Measurements from ENCODE around the gene CGB2.
"Not testable (repeated sequence)": the region's sequence is repeated elsewhere in the genome, so short reads cannot be mapped to it uniquely, and the experiment has no call there.

The CGB2 gene

DNA sequence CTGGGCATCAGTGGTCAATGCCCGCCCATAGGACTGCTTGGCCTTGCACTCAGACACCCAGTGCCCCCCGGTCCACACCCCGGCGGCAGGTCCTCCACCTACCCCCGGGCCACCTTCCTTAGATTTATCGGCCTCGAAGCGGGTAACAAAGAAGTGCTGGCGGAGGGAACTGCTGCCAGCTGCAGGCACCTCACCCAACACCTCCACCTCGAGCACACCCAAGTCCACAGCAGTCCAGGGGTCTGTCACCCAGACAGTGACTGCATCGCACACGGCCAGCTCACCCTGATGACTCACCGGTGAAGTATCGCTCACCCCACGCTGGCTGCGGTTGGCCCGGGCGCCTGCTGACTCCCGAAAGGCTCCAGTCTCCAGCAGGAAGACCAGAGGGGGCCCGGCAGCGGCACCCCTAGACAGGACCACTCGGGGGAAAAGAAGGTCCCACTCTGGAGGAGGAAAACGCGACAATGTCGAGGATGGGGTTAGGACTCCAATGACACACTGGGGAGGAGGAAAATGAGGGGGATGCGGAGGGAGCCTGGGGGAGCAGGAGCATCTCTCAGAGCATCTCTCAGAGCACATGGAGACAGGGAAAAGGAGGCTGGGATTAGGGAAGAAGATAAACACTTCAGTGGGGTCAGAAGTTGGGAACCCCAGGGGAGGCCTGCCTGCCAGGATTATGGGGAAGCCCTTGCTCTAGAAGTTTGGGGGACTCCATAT, 7.0 kb downstream of the CGB2 start:
- not testable (repeated sequence) for DNase-seq

DNA sequence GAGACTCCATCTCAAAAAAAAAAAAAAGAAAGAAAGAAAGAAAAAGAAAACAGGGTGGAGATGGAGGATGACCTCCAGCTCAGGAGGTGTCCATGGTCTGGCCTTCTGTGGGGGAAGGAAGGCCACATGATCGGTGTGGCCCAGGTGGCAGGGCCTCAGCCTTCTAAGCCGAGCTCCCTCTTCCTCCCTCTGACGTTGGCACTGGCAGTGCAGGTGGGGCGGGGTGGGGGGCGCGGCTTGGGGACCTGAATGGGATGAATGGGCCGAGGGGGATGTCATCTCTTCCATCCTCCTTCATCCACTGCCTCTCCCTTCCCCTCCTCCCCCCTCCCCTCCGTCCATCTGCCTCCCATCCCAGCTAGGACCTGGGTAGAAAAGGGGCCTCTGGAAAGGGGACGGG, 8.0 kb downstream of the CGB2 start:
- not testable (repeated sequence) for DNase-seq

GRCh38 chr19:49042177-49042576, 10.5 kb downstream of the CGB2 start:
- DNase-seq = no peak

DNA sequence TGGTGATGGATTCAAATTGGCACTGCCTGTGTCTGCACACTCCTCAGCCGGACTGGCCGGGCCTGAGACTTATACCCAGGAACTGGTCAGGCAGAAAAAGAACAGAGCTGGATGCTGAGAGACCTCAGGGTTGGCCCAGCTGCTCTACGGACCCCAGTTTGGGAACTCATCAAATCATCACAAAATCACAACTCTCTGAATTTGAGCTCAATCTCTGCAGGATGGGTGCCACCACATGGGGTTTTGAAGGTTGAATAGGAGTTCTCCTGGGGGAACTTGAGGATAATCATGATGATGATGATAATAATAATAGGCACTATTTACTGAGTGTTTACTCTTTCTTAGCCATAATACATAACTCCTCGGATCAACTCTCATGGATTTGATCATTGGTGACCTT, 11.0 kb downstream of the CGB2 start:
- DNase-seq = not testable (repeated sequence)

DNA sequence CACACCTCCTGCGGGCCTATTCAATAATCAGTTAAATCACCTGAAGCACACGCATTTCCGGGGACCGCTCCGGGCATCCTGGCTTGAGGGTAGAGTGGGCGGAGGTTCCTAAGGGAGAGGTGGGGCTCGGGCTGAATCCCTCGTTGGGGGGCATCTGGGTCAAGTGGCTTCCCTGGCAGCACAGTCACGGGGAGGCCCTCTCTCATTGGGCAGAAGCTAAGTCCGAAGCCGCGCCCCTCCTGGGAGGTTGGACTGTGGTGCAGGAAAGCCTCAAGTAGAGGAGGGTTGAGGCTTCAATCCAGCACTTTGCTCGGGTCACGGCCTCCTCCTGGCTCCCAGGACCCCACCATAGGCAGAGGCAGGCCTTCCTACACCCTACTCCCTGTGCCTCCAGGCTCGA, 11.9 kb downstream of the CGB2 start, which contains the start of gene CGB5:
Gene CGB5, plus strand, starts transcription at position 301 of the 400 bp plus-strand sequence. CDS start 362 bp downstream, outside the sequence.
- not testable (repeated sequence) for DNase-seq

GRCh38 chr19:49049011-49049410, 17.3 kb downstream of the CGB2 start, which contains the start of gene CGB8:
Gene CGB8 (minus strand): TSS chr19:49049111. CDS start chr19:49048739, 372 bp downstream.
- not testable (repeated sequence) for DNase-seq

DNA sequence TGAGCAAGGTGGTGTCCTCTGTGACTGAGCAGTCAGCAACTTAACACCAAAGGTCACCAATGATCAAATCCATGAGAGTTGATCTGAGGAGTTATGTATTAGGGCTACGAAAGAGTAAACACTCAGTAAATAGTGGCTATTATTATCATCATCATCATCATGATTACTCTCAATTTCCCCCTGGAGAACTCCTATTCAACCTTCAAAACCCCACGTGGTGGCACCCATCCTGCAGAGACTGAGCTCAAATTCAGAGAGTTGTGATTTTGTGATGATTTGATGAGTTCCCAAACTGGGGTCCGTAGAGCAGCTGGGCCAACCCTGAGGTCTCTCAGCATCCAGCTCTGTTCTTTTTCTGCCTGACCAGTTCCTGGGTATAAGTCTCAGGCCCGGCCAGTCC, 18.1 kb downstream of the CGB2 start:
- DNase-seq = not testable (repeated sequence)

DNA sequence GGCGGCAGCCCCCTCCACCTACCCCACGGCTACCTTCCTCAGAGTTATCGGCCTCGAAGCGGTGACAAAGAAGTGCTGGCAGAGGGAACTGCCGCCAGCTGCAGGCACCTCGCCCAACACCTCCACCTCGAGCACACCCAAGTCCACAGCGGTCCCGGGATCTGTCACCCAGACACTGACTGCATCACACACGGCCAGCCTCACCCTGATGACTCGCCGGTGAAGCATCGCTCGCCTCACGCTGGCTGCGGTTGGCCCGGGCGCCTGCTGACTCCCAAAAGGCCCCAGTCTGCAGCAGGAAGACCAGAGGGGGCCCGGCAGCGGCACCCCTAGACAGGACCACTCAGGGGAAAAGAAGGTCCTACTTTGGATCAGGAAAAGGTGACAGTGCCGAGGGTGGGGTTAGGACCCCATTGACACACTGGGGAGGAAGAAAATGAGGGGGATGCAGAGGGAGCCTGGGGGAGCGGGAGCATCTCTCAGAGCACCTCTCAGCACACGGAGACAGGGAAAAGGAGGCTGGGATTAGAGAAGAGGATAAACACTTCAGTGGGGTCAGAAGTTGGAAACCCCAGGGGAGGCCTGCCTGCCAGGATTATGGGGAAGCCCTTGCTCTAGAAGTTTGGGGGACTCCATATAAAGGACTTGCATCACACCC, 18.8 kb downstream of the CGB2 start:
- DNase-seq = not testable (repeated sequence)

- DNase-seq = no peak
These were observed 24.6 kb downstream of the CGB2 start for GRCh38 chr19:49056101-49056901.

- not testable (repeated sequence) for DNase-seq
These were observed 25.4 kb downstream of the CGB2 start for GRCh38 chr19:49056902-49057596.

- DNase-seq = no peak
These were observed 26.0 kb downstream of the CGB2 start, which contains the start of gene CGB7 for GRCh38 chr19:49057636-49058234. Gene CGB7 (minus strand): TSS chr19:49057749. CDS start chr19:49055375, 2,374 bp downstream.

DNA sequence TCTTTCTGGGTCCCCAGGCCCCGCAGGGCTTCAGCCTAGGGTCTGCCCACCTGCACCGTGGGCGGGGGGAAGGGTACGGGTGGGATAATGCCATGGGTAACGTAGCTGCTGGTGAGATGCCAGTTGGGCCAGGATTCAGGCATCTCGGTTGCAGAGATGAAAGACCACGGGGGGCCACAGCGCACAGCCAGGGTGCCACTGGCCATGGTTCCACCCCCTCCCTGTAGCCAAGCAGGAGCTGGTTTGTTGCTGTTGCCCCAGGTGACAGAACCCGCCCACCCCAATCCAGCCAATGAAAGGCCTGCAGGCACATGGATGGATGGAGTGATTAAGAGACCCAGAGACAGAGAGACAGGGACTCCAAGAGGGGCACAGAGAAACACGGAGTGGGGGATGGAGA, 26.9 kb downstream of the CGB2 start:
- DNase-seq = no peak

- DNase-seq = no peak
These were observed 27.4 kb downstream of the CGB2 start for GRCh38 chr19:49059053-49059452.

GRCh38 chr19:49061000-49061399, 29.3 kb downstream of the CGB2 start:
- DNase-seq = no peak

DNA sequence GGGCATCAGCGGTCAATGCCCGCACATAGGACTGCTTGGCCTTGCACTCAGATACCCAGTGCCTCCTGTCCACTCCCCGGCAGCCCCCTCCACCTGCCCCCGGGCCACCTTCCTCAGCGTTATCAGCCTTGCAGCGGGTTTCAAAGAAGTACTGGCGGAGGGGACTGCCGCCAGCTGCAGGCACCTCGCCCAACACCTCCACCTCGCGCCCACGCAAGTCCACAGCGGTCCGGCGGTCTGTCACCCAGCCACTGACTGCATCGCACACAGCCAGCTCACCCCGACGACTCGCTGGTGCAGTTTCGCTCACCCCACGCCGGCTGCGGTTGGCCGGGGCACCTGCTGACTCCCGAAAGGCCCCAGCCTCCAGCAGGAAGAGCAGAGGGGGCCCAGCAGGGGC, 29.8 kb downstream of the CGB2 start:
- DNase-seq = no peak

DNA sequence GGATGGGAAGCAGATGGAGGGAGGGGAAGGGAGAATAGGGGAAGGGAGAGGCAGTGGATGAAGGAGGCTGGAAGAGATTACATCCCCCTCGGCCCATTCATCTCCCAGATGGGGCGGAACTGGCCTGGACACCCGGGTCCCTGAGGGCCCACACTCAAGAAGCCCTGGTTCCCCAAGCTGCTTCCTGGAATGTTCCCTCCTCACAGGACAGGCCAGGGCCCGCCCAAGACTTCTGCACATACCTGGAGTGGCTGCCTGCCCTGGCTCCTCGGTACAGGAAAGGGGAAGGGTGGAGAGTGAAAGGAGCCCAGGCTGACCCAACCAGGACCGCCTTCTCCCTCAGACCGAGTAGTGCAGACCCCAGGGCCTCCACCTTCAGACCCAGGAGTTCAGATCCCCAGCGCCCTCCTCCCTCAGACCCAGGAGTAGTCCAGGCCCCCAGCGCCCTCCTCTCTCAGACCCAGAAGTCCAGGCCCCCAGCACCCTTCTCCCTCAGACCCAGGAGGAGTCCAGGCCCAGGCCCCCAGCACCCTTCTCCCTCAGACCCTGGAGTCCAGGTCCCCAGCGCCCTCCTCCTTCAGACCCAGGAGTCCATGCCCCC, 32.4 kb downstream of the CGB2 start:
- DNase-seq = no peak

- DNase-seq = no peak
These were observed 33.3 kb downstream of the CGB2 start, which contains the start of gene NTF4 for GRCh38 chr19:49064768-49065611. Gene NTF4 (minus strand): TSS chr19:49064818. CDS start chr19:49061997, 2,821 bp downstream.

DNA sequence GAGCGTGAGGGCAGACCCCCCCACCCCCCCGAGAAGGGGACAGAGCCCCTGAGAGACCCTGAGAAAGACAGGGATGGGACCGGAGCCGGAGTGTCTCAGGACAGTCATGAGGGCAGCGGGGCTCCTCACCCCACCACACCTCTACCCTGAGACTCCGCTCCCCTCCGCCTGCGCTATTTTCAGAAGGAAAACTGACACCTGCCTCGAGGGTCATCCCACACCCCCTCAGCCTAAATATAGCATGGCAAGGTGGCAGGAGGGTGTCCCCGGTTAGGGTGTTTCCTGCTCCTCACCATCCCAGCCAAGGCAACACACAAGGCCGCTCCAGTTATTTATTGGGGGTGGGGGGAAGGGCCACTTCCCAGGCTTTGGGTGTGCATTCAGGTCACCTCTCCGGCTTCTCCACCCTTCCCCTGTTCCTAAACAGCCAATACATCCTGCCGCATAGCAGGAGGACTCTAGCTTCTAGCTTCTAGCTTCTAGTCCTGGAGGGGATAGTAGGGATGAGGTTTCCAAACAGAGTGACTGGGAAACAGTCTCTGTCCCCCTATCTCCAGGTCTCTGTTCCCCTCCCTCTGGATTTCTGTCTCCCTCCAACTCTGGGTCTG, 34.3 kb downstream of the CGB2 start:
- no peak for DNase-seq

DNA sequence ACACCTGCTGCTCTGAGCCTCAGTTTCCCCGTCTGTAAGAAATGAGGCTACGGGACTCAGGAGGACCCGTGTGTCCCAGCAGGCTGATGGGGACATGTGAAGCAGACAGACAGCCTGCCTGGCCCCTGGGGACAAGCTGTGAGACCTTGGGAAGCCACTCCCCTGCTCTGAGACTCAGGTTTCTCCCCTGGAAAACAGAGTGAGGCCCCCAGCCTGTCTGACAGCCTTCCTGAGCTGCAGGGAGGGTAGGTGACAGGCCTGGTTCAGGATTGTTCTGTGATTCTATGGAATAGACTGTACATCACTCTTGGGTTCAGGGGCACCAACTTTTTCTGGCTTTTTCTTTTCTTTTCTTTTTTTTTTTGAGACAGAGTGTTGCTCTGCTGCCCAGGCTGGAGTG, 35.9 kb downstream of the CGB2 start:
- DNase-seq = no peak

DNA sequence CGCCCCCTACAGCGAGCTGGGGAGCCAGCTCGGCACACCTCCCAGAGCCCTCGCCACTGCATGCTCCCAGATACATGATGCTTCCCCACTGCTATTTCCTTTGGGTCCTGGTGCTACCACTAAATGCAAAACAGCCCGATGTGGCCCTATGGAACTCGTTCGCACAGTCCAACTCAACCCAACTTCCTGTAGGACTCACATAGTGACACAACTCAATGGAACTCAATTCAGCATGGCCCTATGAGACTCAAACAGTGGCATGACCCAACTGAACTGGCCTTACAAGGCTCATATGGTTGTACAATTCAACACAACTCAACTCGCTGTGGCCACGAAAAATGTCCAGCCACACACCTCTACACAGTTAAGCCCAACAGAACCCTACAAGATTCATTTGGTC, 37.3 kb downstream of the CGB2 start:
- DNase-seq = no peak
